Small intestine (tissue), 7 donors: ENCODE measurements around the gene RNF123. TPM values are rescaled to one million over a fixed set of nuclear protein-coding genes. Genes with fewer than 3 reads are reported as not detected.

Experiments used
- DNase-seq, 2 donors: peaks; one replicate each; pipeline versions ENCODE4 v3.0.0 to v3.0.0-alpha.2; 2013
- FAIRE-seq: peaks from 2 replicates; lab custom pipeline; 2012; peaks lifted over from hg19 to GRCh38; lab: Jason Lieb, UNC
- H3K27ac ChIP-seq, 3 donors: one replicate each; pipeline ENCODE4 v1.5.1; 2013; ENCODE audit warnings: low read length in 2 of 3, mild to moderate bottlenecking in 2 of 3, control low read depth in 1 of 3, inconsistent platforms in 1 of 3, low read depth in 1 of 3, moderate library complexity in 1 of 3
- H3K27me3 ChIP-seq, 3 donors: one replicate each; pipeline ENCODE4 v1.6.1; 2013; ENCODE audit warnings: low read length in 3 of 3, inconsistent platforms in 1 of 3; ENCODE audit not compliant: control insufficient read depth in 3 of 3, insufficient read depth in 3 of 3
- H3K36me3 ChIP-seq, 3 donors: one replicate each; pipeline ENCODE4 v1.6.1; 2013; ENCODE audit warnings: low read length in 3 of 3, inconsistent platforms in 1 of 3, low read depth in 1 of 3, mild to moderate bottlenecking in 1 of 3, moderate library complexity in 1 of 3; ENCODE audit not compliant: control insufficient read depth in 3 of 3, insufficient read depth in 2 of 3
- H3K4me1 ChIP-seq, 3 donors: one replicate each; pipeline ENCODE4 v1.6.1; 2013; ENCODE audit warnings: low read length in 2 of 3, inconsistent platforms in 1 of 3, low read depth in 1 of 3, mild to moderate bottlenecking in 1 of 3, moderate library complexity in 1 of 3; ENCODE audit not compliant: control insufficient read depth in 3 of 3, insufficient read depth in 2 of 3
- H3K4me3 ChIP-seq, 3 donors: one replicate each; pipeline ENCODE4 v1.5.1; 2013; ENCODE audit warnings: low read length in 3 of 3, control low read depth in 1 of 3, inconsistent platforms in 1 of 3, low read depth in 1 of 3, mild to moderate bottlenecking in 1 of 3, moderate library complexity in 1 of 3
- H3K9me3 ChIP-seq, 2 donors: one replicate each; pipeline ENCODE4 v1.6.1; 2013; ENCODE audit warnings: low read depth in 1 of 2, low read length in 1 of 2; ENCODE audit not compliant: control insufficient read depth in 2 of 2, insufficient read depth in 1 of 2
- WGBS, 3 donors: extraction: QIAGEN DNeasy Blood & Tissue Kit; methylation state at CpG; one replicate each; pipeline ENCODE4 v1.1.7; 2013; 5-methylcytosine and 5-hydroxymethylcytosine counted together
- polyA plus RNA-seq, 4 donors: library from polyadenylated mRNA; stranded (reverse) in 3 of 4; unstranded in 1 of 4; fragments of 200-250 nt in 3 of 4; fragments of 120-200 nt in 1 of 4; gene quantifications; one replicate each; pipeline versions ENCODE4 v1.2.1 to v1.2.3, GENCODE V29; 2013
- donor health status: healthy with polysubstance abuse.
- donor health status: control.
- donor health status: control.
- donor health status: Bipolar disorder and iron deficiency.
- donor health status: healthy.

The RNF123 gene
- polyA plus RNA-seq, 4 donors: 31.7 to 59.9 (median 38.0) TPM

GRCh38 chr3:49751501-49751900, 62.1 kb downstream of the RNF123 start:
- Histone ChIP-seq H3K36me3 (peaks cover 0 to 16% (median 3%) of the 10 kb centered on the region in 3 donors), H3K4me3 (no peak overlapping the region), H3K4me1 (peaks cover 0 to 4% (median 0%) of the 10 kb centered on the region in 3 donors), H3K27me3 (no peaks in the 10 kb centered on the region), H3K27ac (no peak overlapping the region), H3K9me3 (no peaks in the 10 kb centered on the region)
- WGBS, 3 donors: 83 to 88% (median 85%) methylated on average over 4 of the region's 4 CpGs
- DNase-seq (peak in 1 of 2 donors; percentile 23), FAIRE-seq (no peak)

DNA sequence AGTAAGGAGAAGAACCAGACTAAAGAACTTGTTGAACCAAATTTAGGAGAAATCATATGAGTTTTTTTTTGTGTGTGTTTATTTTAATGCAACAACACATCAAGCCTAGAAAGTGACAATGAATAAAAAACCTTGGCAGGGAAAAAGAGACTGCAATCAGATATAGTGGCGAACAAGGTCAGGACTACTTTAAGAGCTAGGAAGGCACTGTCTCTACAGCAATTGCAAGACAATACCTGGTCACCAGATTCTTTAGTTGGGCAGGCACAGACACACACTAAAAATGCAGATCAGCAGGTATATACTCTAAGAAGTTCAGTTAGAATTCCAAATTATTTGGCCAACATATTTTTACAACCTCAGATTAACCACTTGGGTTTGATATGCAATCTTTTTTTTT, 65.2 kb downstream of the RNF123 start:
- H3K36me3 ChIP-seq: peaks cover 0 to 5% (median 0%) of the 10 kb centered on the region in 3 donors
- FAIRE-seq (no peak), DNase-seq (no peak)
- no peak overlapping the region for H3K27ac ChIP-seq
- WGBS, 3 donors: 91 to 100% (median 96%) methylated on average over 1 of the region's 1 CpG
- H3K4me1 ChIP-seq: peaks cover 0 to 4% (median 0%) of the 10 kb centered on the region in 3 donors
- H3K4me3 ChIP-seq: no peak overlapping the region
- no peaks in the 10 kb centered on the region for H3K27me3 ChIP-seq
- no peaks in the 10 kb centered on the region for H3K9me3 ChIP-seq

DNA sequence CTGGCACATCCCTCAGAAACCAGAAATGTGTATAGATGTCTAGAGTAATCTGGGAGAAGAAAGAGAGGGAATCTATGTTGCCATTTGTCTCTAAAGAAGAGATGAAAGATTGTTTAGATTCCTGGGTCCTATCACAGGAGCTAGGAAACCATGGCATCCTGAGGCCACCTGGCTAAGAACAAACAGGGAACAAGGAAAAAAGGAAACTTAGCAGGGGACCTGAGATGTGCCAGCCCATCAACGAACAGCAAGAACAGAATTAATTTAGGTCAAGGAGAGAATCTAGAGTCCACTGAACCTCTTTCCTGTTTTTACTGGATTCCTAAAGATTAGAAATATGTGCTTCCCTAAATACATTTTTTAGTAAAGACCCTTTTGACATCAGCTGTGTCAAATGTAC, 66.7 kb downstream of the RNF123 start:
- no peak for FAIRE-seq
- Histone ChIP-seq H3K9me3 (no peaks in the 10 kb centered on the region), H3K4me3 (no peak overlapping the region), H3K36me3 (peaks cover 0 to 9% (median 3%) of the 10 kb centered on the region in 3 donors), H3K27ac (no peak overlapping the region), H3K27me3 (no peaks in the 10 kb centered on the region), H3K4me1 (peaks cover 0 to 2% (median 0%) of the 10 kb centered on the region in 3 donors)
- no peak for DNase-seq
- 79 to 86% (median 80%) methylated on average over 1 of the region's 1 CpG for WGBS, 3 donors

DNA sequence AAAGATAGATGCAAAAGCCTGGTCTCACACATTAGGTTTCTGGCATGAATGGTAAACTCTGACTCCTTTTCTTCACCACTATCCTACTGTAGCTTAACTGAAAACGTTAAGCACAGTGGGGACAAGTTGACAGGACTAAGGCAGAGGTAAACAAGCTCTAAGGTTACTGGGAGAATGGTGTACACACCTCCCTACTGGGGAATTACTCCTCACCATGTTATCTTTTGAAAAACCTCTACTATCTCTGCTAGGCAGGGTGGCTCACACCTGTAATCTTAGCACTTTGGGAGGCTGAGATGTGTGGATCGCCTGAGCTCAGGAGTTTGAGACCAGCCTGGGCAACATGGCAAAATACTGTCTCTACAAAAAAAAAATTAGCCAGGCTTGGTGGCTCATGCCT, 67.8 kb downstream of the RNF123 start:
- WGBS, 3 donors: 73 to 81% (median 78%) methylated on average over 2 of the region's 2 CpGs
- H3K36me3 ChIP-seq: peaks cover 0 to 10% (median 3%) of the 10 kb centered on the region in 3 donors
- no peak overlapping the region for H3K27ac ChIP-seq
- H3K4me1 ChIP-seq: peaks cover 0 to 2% (median 0%) of the 10 kb centered on the region in 3 donors
- no peak overlapping the region for H3K4me3 ChIP-seq
- H3K9me3 ChIP-seq: no peaks in the 10 kb centered on the region
- no peak for DNase-seq
- no peak for FAIRE-seq
- no peaks in the 10 kb centered on the region for H3K27me3 ChIP-seq

DNA sequence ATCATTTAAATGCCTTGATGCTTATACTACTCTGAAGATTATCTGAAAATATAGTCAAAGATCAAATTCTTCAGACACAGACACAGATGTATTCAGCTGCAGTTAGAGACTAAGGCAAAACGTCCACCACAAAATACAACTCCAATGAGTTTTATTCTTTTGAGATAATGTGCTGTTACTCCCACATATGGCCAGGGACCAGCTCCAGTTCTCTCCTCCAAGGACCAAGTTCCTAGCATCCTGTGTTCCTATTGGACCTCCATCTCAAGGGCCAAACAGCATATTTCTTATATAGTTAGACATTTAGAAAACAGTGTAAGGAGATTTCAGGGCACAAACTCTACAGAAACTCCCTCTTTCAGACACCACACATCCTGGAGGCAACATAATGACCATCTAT, 69.9 kb downstream of the RNF123 start:
- FAIRE-seq (no peak), DNase-seq (no peak)
- H3K27ac ChIP-seq: no peak overlapping the region
- peaks cover 0 to 15% (median 3%) of the 10 kb centered on the region in 3 donors for H3K36me3 ChIP-seq
- no peaks in the 10 kb centered on the region for H3K27me3 ChIP-seq
- H3K9me3 ChIP-seq: no peaks in the 10 kb centered on the region
- peaks cover 0 to 2% (median 0%) of the 10 kb centered on the region in 3 donors for H3K4me1 ChIP-seq
- WGBS, 3 donors: 36 to 44% (median 42%) methylated on average over 1 of the region's 1 CpG
- no peak overlapping the region for H3K4me3 ChIP-seq

- Histone ChIP-seq H3K36me3 (peaks cover 0 to 30% (median 5%) of the 10 kb centered on the region in 3 donors), H3K27me3 (no peaks in the 10 kb centered on the region), H3K27ac (no peak overlapping the region), H3K9me3 (peaks cover 0 to 4% of the 10 kb centered on the region in 2 donors), H3K4me1 (peaks cover 0 to 2% (median 0%) of the 10 kb centered on the region in 3 donors), H3K4me3 (no peak overlapping the region)
- FAIRE-seq (no peak), DNase-seq (no peak)
- 91 to 100% (median 93%) methylated on average over 3 of the region's 3 CpGs for WGBS, 3 donors
These were observed 72.3 kb downstream of the RNF123 start for GRCh38 chr3:49761661-49762060.

- 91 to 98% (median 94%) methylated on average over 4 of the region's 4 CpGs for WGBS, 3 donors
- Histone ChIP-seq H3K27ac (no peak overlapping the region), H3K4me1 (peaks cover 0 to 2% (median 0%) of the 10 kb centered on the region in 3 donors), H3K36me3 (peaks cover 0 to 36% (median 5%) of the 10 kb centered on the region in 3 donors), H3K9me3 (peaks cover 0 to 4% of the 10 kb centered on the region in 2 donors), H3K27me3 (no peaks in the 10 kb centered on the region), H3K4me3 (no peak overlapping the region)
- FAIRE-seq (no peak), DNase-seq (no peak)
These were observed 74.6 kb downstream of the RNF123 start for GRCh38 chr3:49763981-49764380.

DNA sequence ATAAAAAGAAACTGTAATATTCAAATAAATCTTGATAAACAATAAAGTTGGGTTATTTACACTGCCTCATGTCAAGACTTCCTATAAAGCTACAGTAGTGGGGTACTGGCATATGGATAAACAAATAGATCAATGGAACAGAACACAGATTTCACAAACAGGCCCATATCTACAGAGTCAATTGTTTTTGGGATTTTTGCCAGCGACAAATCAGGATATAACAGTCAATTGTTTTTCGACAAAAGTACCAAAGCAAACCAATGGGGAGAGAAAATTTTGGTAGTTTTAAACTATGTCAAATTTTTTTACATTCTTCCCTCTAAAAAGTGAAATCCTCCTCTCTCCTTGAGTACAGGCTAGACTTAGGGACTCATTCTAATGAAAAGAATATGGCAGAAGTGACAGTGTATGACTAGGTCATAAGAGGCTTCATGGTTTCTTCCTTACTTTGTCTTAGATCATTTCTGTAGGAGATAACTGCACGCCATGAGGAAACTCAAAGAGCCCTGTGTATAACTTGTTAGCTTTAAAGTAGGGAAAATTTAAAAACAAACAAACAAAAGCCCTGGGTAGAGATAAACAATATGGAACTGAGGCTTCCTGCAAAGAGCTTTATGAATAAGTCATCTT, 80.0 kb downstream of the RNF123 start:
- no peak for FAIRE-seq
- WGBS, 3 donors: 88 to 92% (median 92%) methylated on average over 3 of the region's 3 CpGs
- Histone ChIP-seq H3K27me3 (no peaks in the 10 kb centered on the region), H3K36me3 (peaks cover 0 to 36% (median 4%) of the 10 kb centered on the region in 3 donors), H3K4me3 (no peak overlapping the region), H3K9me3 (peaks cover 0 to 4% of the 10 kb centered on the region in 2 donors), H3K27ac (no peak overlapping the region), H3K4me1 (peaks cover 0 to 6% (median 0%) of the 10 kb centered on the region in 3 donors)
- no peak for DNase-seq
